HG03575 (cell line): ENCODE results near the gene GP1BB.
"Not testable (repeated sequence)": the region's sequence is repeated elsewhere in the genome, so short reads cannot be mapped to it uniquely, and the experiment has no call there.

Source experiments
- ATAC-seq: cut with Tn5 transposase; IDR thresholded peaks from one replicate; pipeline ENCODE4 v1.9.1; 2021; ENCODE audit not compliant: unreplicated experiment, insufficient number of reproducible peaks, low FRiP score; ENCODE audit errors: extremely low read depth

Gene GP1BB

DNA sequence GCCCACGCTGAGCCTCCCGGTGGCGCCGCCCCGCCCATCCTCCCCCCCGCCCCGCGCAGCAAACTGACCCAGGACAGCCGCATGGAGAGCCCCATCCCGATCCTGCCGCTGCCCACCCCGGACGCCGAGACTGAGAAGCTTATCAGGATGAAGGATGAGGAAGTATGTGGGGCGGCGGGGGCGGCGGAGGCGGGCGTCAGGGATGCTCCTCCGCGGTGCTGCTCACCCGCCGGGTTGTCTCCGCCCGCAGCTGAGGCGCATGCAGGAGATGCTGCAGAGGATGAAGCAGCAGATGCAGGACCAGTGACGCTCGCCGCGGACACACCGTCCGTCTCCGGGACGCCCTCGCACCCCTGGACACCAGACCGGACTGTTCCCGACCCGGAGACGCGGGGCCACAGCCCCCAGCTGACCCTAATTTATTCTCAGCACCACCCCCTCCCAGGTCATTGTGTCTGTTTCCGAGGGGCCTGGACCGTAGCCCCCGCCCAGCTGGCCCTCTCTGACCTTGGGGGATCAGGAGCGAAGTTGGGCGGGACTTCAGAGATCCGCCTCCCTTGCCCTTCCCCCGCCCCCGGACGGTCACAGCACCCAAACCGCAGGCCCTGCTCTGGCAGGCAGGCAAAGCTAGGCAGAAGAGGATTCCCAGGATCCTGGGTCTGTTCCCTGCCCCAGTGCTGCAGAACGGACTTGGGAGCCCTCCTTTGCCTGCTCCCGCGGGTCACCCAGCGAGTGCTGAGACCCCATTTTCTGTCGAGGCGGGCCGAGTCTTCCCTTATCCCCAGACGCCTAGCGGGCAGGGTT lies 959 bp upstream of the GP1BB start:
- ATAC-seq: no peak

DNA sequence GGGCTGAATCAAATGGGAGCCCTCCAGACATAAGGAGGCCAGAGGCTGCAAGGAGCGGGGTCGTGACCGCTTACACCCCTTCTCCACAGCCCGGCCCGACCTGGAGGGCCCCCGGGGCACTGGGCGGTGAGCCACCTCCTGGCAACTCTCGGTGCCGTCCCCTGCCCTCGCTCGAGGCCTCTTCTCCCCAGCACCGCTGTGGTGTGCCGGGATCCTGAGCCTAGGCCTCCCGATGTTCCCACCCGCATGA lies 432 bp upstream of the GP1BB start:
- ATAC-seq: no peak

DNA sequence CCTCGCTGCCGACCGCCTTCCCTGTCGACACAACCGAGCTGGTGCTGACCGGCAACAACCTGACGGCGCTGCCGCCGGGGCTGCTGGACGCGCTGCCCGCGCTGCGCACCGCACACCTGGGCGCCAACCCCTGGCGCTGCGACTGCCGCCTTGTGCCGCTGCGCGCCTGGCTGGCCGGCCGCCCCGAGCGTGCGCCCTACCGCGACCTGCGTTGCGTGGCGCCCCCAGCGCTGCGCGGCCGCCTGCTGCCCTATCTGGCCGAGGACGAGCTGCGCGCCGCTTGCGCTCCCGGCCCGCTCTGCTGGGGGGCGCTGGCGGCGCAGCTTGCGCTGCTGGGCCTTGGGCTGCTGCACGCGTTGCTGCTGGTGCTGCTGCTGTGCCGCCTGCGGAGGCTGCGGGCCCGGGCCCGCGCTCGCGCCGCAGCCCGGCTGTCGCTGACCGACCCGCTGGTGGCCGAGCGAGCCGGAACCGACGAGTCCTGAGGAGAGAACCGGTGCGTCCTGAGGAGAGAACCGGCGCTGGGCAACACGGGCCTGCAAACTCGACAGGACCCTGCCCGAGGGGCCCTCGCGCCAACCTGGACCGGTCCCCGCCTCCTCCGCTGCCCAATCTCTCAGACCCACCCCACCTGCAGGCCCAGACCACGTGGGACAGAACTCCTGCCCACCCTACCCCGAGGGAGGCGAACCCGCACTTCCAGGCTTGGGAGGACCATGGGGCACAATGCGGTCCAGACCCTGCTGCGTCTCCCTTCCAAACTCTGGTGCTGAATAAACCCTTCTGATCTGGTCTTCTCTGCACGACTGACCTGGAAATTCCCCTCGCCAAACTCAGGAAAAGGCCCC lies 866 bp downstream of the GP1BB start:
- ATAC-seq: no peak

DNA sequence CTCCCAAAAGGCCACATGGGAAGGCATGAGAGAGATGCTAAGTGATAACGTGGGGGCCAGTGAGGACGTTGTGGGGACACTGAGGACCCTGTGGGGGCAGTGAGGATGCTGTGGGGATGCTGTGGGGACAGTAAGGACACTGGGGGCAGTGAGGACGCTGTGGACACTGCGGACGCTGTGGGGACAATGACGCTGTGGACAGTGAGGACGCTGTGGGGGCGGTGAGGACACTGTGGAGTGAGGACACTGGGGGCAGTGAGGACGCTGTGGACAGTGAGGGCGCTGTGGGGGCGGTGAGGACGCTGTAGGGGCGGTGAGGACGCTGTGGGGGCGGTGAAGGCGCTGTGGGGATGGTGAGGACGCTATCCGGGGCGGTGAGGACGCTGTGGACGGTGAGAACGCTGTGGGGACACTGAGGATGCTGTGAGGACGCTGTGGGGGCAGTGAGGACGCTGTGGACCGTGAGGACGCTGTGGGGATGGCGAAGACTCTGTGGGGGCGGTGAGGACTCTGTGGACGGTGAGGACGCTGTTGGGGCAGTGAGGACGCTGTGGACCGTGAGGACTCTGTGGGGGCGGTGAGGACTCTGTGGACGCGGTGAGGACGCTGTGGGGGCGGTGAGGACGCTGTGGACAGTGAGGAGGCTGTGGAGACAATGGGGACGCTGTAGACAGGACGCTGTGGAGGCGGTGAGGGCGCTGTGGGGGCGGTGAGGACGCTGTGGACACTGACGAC lies 1.8 kb downstream of the GP1BB start:
- no peak for ATAC-seq

DNA sequence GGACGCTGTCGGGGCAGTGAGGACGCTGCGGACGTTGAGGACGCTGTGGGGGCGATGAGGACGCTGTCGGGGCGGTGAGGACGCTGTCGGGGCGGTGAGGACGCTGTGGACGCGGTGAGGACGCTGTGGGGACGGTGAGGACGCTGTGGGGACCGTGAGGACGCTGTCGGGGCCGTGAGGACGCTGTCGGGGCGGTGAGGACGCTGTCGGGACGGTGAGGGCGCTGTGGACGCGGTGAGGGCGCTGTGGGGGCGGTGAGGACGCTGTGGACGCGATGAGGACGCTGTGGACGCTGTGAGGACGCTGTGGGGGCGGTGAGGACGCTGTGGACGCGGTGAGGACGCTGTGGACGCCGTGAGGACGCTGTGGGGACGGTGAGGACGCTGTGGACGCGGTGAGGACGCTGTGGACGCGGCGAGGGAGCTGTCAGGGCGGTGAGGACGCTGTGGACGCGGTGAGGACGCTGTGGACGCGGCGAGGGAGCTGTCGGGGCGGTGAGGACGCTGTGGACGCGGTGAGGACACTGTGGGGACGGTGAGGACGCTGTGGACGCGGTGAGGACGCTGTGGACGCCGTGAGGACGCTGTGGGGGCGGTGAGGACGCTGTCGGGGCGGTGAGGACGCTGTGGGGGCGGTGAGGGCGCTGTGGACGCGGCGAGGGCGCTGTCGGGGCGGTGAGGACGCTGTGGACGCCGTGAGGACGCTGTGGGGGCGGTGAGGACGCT lies 2.9 kb downstream of the GP1BB start:
- not testable (repeated sequence) for ATAC-seq

DNA sequence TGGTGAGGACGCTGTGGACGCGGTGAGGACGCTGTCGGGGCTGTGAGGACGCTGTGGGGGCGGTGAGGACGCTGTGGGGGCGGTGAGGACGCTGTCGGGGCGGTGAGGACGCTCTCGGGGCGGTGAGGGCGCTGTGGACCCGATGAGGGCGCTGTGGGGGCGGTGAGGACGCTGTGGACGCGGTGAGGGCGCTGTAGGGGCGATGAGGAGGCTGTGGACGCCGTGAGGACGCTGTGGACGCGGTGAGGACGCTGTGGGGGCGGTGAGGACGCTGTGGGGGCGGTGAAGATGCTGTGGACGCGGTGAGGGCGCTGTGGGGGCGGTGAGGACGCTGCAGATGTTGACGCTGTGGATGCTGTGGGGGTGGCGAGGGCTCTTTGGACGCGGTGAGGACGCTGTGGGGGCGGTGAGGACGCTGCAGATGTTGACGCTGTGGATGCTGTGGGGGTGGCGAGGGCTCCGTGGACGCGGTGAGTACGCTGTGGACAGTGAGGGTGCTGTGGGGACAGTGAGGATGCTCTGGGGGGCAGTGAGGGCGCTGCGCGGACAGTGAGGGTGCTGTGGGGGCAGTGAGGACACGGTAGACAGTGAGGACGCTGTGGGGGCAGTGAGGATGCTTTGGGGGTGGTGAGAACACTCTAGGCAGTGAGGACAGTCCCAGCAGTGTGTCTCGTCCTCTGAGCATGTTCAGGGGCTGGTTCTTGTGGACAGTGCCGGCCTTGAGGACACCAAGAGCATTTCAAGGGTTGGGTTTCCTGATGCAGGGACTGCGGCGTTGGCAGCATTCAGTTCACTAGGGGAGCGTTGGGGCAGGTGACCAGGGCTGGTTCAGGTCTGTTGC lies 4.2 kb downstream of the GP1BB start:
- no peak for ATAC-seq

DNA sequence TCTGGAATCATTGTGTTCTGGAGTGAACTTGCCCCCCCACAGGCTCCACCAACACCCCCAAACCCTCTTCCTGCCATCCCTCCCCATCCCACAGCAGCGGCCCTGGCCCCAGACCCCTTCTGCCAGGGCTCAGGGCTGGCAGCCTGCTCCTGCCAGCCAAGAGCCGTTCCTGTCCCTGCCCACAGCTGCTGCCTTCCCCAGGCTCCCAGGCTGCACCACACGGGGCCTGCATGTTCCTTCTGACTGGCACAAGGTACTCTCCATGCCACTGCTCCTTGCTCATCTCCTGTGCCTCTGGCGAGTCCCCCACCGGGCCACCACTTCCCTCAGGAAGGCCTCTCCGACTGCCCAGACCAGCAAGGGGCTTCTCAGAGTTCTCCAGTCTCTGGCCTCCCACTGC lies 4.9 kb downstream of the GP1BB start:
- no peak for ATAC-seq

DNA sequence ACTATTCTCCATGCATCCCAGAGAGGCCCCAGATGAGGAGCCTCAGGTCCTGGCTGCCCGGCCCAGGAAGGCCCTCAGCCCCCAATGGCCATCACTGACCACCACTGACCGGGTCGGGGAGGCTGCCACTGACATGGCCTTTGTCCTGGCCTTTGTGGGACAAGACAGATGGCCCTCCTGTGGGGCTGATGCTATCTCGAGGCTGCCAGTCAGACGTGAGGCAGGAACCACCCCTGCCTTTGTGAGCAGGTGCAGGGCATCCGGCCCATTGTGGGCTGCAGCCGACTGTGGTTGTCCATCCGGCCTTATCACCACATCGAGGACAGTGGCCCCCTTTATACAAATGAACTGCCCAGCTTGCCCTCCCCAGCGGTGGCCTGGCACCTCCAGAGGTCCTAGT lies 5.5 kb downstream of the GP1BB start:
- no peak for ATAC-seq

DNA sequence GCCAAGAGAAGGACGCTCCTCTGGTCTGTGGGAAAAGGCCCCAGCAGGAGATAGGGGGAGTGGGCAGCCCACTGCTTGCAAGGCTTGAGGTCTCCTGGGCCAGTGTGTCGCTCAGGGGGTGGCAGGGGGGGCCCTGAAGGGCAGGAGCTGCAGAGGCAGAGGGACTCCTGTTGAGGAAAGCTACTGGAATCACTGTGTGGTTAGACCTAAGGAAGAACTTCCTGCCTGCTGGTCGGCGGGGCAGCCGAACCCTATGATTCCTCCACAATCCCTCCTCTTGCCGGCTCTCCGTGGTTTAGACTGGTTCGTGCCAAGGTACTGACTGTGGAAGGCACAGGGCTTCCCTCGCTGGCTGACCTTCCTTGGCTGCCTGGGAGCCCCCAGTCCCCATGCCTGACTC lies 6.2 kb downstream of the GP1BB start:
- no peak for ATAC-seq

DNA sequence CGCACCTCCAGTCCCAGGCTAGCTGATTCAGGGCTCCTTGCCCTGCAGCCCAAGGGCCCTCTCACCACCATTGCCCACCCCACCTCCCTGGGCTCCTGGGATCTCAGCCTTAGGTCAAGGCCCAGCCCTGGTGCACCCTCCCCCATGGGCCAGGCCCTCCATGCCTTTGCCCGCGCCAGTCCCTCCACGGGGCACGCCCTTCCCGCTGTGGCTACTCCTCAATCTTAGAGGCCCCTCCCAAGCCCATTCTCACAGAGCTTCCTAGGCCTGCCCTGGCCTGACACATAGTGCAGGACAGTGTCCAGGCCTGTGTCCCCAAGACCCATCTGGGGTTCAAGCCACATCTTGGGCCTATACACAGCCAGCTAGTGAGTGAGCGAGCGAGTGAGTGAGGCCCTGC lies 6.9 kb downstream of the GP1BB start:
- no peak for ATAC-seq

DNA sequence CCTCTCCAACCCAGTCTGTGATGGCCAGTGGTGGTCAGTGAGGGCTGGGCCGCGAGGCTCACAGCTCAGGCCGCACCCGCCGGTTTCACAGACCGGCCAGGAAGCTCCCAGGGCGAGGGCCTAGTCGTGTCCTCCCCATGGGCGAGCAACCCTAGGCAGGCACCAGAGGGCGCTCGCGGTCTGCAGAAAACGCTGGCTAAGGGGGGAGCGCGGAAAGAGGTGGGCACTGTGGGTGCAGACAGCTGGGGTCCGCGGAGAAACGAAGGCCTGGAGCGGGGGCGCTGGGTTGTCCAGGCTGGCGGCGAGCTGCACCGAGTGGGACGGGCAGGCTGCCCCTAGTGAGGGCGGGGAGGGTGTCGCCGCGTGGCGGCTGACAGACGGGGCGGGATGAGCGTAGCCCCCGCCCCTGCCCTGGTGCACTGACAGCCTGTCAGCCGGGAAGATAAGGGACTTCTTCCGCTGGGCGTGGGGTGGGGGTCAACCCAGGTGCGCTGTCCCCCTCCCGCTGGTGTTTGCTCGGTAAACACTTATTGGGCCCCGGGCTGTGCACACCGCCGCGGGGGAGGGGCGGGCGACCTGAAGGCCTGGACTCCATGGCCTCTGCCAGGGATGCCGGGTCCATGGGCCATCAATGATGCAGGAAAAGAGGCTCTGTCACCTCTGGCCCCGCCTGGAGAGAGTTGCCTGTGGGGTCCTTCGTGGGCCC lies 7.5 kb downstream of the GP1BB start:
- no peak for ATAC-seq

DNA sequence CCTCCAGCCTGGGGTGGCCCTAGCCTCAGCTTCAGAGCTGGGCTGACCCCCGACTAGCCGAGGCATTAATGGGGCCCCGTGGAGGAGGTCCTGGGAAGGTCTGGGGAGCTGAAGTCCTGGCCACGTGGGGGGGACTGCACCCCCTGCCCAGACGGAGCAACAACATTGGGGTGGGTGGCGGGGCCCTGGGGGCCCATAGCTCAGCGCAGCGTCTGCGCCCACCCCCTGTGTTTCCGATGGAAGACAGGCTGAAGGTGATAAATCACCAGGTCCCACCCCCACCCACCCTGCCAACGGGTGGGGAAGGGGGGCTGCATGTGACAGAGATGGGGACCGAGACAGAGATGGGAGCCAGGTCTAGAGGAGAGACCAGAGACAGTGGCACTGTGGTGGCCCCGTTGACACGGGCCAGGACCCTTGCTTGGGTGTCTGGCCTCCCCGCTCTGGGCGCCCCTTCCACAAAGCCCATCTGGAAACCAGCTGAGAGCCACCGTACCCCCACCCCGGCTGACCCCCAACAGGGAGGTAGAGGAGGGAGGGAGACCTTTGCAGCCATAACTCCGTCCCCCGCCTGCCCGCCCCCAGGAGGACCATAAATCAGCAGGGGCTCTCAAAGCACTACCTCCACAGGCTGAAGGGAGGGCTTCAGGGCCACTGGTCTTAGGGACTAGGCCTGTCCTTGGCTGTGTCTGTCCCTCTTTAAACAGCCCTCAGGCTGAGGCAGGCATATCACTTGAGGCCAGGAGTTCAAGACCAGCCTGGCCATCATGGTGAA lies 8.2 kb downstream of the GP1BB start:
- ATAC-seq: no peak

DNA sequence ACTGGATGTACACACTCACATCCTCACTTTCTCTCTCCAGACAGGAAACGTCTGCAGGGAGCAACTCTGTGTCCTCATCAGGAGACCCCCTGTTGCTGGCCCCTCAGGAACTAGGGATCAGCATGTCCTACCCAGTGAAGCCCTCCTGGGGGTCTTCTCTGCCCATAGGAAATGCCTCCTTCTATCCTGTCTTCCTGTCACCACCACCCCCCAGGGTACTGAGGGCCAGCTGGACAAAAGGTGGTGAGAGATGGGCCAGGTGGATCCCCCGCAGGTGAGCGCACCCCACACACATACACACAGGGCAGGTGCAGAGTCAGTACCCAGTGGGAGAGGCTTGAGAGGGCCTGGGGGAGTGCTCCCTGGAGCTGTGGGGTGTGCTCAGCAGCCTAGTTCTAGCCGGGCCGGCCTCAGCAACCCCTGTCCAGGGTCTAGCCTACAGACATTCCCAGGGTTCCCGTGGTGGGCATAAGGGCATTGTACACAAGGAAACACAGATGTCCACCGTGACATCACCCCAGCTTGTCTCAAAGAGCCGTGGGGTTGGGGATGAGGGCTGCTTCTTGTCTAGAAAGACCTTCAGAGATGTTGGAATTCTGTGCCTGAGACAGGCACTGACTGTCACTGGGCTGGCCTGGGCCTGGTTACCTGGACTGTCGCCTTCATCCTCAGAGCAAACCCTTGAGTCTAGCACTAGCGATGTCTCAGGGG lies 9.2 kb downstream of the GP1BB start:
- ATAC-seq: no peak

DNA sequence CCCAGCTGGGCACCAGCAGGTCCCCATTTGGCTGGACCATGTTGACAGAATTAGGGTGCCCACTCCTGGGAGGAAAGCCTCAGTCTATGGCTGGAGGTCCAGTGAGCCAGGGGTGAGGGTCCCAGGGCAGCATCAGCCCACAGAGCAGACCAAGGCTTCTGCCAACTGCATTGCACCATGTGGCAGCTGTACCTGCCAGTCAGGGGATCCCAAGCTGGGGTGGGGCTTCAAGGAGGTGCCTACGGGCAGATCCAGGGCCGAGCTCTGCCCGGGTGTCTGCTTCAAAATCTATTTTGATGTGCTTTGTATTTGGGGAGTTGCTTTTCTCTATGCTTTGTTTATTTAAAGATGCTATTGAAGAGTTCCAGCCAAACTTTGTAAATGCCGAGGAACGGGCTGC lies 10.4 kb downstream of the GP1BB start:
- ATAC-seq: no peak

DNA sequence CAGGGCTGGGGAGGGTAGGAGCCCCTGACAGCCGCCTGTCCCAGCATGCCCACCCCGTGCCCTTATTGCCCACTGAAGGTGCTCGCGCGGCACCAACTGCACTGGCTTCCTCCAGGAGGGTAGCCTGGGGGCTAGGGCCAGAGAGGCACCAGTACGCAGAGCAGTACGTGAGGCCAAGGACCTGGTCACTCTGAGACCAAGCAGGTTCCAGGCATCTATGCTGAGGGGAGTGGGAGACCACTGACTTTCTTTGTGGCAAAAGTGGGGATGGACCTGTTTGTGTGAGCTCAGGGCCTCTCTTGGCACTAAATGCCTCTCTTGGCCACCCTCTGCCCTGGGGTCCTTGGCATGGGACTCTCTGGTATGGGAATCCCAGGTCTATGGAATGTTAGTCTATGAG lies 10.8 kb downstream of the GP1BB start:
- no peak for ATAC-seq

DNA sequence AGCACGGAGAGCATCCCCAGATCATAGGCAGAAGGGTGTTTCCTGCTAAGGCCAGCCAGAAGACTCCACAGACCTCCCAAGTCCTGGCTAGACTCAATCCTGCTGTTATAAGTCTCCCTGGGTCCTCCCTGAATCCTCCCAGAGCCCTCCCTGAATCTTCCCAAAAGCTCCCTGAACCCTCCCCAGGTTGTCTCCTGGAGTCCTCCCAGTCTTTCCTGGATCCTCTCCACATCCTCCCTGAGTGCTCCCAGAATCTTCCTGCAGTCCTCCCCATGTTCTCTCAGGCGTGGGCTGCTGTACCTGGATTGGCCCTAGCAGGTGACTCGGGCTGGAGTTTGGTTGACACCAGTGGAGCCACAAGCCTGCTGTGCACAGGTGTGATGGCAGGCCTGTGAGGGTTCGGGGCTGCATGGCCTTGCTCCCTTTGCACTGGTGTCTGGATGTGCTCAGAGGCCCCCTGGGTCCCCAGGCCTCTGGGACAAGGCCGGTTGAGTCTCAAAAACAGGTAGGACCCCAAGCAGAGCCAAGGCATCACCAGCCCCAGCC lies 11.6 kb downstream of the GP1BB start:
- ATAC-seq: no peak
